Measurements from ENCODE around the gene MSL3.
A peak's percentile ranks its signal among the peaks of the same experiment; 100 is the strongest.

The MSL3 gene

GRCh38 chrX:11759461-11760311 lies 1.6 kb downstream of the MSL3 start:
- TF ChIP-seq CTCF (IDR thresholded peaks at IDR 0.05; ENCODE audit: low read depth, low read length), result no peak
- peak; percentile 70 for DNase-seq (ENCODE audit: extremely low read depth, low read depth)

GRCh38 chrX:11760958-11761357 lies 2.9 kb downstream of the MSL3 start:
- TF ChIP-seq CTCF (IDR thresholded peaks at IDR 0.05; ENCODE audit: low read depth, low read length), result no peak
- no peak for DNase-seq (ENCODE audit: extremely low read depth, low read depth)

GRCh38 chrX:11764602-11765067 lies 6.6 kb downstream of the MSL3 start:
- no peak for DNase-seq (ENCODE audit: extremely low read depth, low read depth)
- no peak for TF ChIP-seq CTCF (IDR thresholded peaks at IDR 0.05; ENCODE audit: low read depth, low read length)

DNA sequence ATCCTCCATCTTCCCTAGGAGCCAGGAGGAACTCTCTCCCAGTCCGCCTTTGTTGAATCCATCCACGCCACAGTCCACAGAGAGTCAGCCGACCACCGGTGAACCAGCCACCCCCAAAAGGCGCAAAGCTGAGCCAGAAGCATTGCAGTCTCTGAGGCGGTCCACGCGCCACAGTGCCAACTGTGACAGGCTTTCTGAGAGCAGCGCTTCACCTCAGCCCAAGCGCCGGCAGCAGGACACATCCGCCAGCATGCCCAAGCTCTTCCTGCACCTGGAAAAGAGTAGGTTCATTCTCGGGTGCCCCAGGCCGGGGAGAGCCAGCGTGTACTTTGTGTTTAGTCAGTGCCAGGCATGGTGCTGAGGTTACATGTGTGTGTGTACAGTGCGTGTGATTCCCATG lies 7.4 kb downstream of the MSL3 start:
- TF ChIP-seq CTCF (IDR thresholded peaks at IDR 0.05; ENCODE audit: low read depth, low read length), result no peak
- DNase-seq (ENCODE audit: extremely low read depth, low read depth), result no peak

- no peak for DNase-seq (ENCODE audit: extremely low read depth, low read depth)
- no peak for TF ChIP-seq CTCF (IDR thresholded peaks at IDR 0.05; ENCODE audit: low read depth, low read length)
Measured at GRCh38 chrX:11766487-11766886, 8.4 kb downstream of the MSL3 start.

DNA sequence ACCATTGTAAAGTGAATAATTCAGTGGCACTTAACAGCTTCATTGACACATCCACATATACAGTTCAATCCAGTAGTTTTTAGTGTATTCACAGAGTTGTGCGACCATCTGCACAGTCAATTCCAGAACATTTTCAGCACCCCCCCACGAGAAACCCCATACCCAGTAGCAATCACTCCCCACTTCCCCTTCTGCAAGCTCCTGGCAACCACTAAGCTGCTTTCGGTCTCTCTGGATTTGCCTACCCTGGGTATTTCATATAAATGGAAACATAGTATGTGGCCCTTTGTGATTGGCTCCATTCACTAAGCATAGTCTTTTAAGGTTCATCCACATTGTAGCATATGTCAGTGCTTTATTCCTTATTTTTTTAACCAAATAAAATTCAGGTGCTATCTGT lies 10.0 kb downstream of the MSL3 start:
- TF ChIP-seq CTCF (IDR thresholded peaks at IDR 0.05; ENCODE audit: low read depth, low read length), result no peak
- no peak for DNase-seq (ENCODE audit: extremely low read depth, low read depth)

GRCh38 chrX:11770320-11770719 lies 12.3 kb downstream of the MSL3 start:
- peak; percentile 85 for TF ChIP-seq CTCF (IDR thresholded peaks at IDR 0.05; ENCODE audit: low read depth, low read length)
- DNase-seq (ENCODE audit: extremely low read depth, low read depth), result no peak

All from AG09319 (cell line).